HL-60 (cell line): Measurements from ENCODE around the gene FGF18.

Source experiments
- DNase-seq, 2 experiments: peaks; one replicate each; pipeline ENCODE4 v3.0.0-alpha.2; 2010 to 2020; ENCODE audit warnings: low read depth in 1 of 2, low spot score in 1 of 2
- H3K27ac ChIP-seq: fragments of 250-450 bp; sonication (Bioruptor Pico); replicated peaks from 2 replicates; pipeline ENCODE4 v1.5.1; 2020; ENCODE audit warnings: mild to moderate bottlenecking, moderate library complexity
- H3K27me3 ChIP-seq: fragments of 250-450 bp; sonication (Bioruptor Pico); 2 replicates; pipeline ENCODE4 v1.5.1; 2021; ENCODE audit warnings: mild to moderate bottlenecking, moderate library complexity; ENCODE audit not compliant: insufficient read depth, poor library complexity, severe bottlenecking
- H3K4me3 ChIP-seq: replicated peaks from 2 replicates; pipeline ENCODE4 v1.5.1; 2011; ENCODE audit warnings: mild to moderate bottlenecking, control low read depth, low read length; ENCODE audit not compliant: insufficient read depth
- GABPA ChIP-seq: IDR thresholded peaks from 2 replicates; pipeline ENCODE4 v1.6.1; 2012; ENCODE audit warnings: low read depth
- POLR2AphosphoS5 ChIP-seq: IDR thresholded peaks from 2 replicates; pipeline ENCODE4 v1.6.1; 2012; ENCODE audit warnings: low read depth
- SPI1 ChIP-seq: IDR thresholded peaks from 2 replicates; pipeline ENCODE4 v1.6.1; 2012; ENCODE audit warnings: low read depth, mild to moderate bottlenecking, borderline replicate concordance
- microRNA-seq: library from miRNA; unstranded; fragments of <30 nt; microRNA quantifications from one replicate; pipeline ENCODE4, GENCODE V29; 2018
- TF ChIP-seq, protein P1 (sequence below): IDR thresholded peaks from 2 replicates; pipeline ENCODE4 v1.6.1; 2012; ENCODE audit warnings: low read depth; ENCODE audit not compliant: insufficient replicate concordance
- TF ChIP-seq, protein P2 (sequence below): IDR thresholded peaks from one replicate; pipeline ENCODE4 v1.5.1; 2011; ENCODE audit warnings: low read length, control low read depth, inconsistent platforms; ENCODE audit not compliant: insufficient read depth

Gene FGF18

DNA sequence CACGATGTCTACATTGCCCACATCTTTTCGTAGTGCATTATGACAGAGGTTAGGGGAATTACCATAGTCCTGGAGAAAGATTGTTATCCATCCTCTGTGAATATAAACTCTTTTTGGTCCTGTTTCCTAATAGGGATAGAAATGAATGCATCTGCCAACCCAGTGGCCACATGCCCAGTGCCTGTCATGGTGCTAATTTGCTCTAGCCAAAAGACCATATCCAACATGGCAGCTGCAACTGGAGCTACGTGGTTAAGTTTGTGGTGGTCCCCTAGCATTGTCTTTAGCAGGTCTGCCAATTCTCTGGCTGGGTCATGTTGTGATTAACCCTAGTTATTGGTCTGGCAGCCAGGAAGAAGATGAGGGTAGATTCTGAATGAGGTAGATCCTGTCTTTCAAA is 87.5 kb downstream of the FGF18 start:
- DNase-seq, result no peak
- no peak for TF ChIP-seq POLR2AphosphoS5
- TF ChIP-seq, protein P1, sequence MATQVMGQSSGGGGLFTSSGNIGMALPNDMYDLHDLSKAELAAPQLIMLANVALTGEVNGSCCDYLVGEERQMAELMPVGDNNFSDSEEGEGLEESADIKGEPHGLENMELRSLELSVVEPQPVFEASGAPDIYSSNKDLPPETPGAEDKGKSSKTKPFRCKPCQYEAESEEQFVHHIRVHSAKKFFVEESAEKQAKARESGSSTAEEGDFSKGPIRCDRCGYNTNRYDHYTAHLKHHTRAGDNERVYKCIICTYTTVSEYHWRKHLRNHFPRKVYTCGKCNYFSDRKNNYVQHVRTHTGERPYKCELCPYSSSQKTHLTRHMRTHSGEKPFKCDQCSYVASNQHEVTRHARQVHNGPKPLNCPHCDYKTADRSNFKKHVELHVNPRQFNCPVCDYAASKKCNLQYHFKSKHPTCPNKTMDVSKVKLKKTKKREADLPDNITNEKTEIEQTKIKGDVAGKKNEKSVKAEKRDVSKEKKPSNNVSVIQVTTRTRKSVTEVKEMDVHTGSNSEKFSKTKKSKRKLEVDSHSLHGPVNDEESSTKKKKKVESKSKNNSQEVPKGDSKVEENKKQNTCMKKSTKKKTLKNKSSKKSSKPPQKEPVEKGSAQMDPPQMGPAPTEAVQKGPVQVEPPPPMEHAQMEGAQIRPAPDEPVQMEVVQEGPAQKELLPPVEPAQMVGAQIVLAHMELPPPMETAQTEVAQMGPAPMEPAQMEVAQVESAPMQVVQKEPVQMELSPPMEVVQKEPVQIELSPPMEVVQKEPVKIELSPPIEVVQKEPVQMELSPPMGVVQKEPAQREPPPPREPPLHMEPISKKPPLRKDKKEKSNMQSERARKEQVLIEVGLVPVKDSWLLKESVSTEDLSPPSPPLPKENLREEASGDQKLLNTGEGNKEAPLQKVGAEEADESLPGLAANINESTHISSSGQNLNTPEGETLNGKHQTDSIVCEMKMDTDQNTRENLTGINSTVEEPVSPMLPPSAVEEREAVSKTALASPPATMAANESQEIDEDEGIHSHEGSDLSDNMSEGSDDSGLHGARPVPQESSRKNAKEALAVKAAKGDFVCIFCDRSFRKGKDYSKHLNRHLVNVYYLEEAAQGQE, result no peak
- no peak for TF ChIP-seq GABPA
- TF ChIP-seq SPI1, result no peak
- TF ChIP-seq, protein P2, sequence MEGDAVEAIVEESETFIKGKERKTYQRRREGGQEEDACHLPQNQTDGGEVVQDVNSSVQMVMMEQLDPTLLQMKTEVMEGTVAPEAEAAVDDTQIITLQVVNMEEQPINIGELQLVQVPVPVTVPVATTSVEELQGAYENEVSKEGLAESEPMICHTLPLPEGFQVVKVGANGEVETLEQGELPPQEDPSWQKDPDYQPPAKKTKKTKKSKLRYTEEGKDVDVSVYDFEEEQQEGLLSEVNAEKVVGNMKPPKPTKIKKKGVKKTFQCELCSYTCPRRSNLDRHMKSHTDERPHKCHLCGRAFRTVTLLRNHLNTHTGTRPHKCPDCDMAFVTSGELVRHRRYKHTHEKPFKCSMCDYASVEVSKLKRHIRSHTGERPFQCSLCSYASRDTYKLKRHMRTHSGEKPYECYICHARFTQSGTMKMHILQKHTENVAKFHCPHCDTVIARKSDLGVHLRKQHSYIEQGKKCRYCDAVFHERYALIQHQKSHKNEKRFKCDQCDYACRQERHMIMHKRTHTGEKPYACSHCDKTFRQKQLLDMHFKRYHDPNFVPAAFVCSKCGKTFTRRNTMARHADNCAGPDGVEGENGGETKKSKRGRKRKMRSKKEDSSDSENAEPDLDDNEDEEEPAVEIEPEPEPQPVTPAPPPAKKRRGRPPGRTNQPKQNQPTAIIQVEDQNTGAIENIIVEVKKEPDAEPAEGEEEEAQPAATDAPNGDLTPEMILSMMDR, result no peak
- no peak overlapping the region for H3K4me3 ChIP-seq
- H3K27ac ChIP-seq, result no peak overlapping the region
- H3K27me3 ChIP-seq, result no peaks in the 10 kb centered on the region

Small RNAs within 50 kb of the gene (microRNA-seq; reads per million reads assigned to microRNA genes)
- 5.1 reads per million, percentile 15 among the genes with 10 or more reads in this experiment for gene MIR3912
